GM12801 (cell line): ENCODE results near the gene NEGR1.

Experiments
- CTCF ChIP-seq: IDR thresholded peaks from one replicate; pipeline ENCODE4 v1.5.1; 2011; ENCODE audit warnings: control low read depth; ENCODE audit not compliant: insufficient read length; ENCODE audit errors: extremely low read depth

The NEGR1 gene

GRCh38 chr1:72230746-72231145 is 51.6 kb downstream of the NEGR1 start:
- no peak for TF ChIP-seq CTCF

- no peak for TF ChIP-seq CTCF
Observed at GRCh38 chr1:72229893-72230292, 52.4 kb downstream of the NEGR1 start.

GRCh38 chr1:72227667-72228066 is 54.7 kb downstream of the NEGR1 start:
- TF ChIP-seq CTCF = no peak

DNA sequence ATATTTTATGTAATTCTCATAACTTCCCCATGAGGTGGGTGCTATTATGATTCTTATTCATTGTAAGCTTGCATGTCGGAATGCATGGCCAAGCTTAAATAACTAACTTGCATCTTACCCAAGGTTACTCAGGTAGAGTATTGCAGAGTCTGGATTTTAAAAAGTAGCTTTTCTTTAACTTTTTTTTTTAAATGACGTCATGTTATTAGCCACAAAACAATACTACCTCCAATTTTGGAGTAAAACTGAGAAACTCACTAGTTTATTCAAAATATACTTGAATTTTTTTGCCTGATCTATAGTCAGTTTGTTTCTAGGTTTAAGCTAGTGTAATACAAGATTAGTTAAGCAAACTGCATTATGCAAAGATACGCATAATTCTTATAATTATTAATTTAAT is 57.8 kb downstream of the NEGR1 start:
- no peak for TF ChIP-seq CTCF

- no peak for TF ChIP-seq CTCF
Observed at GRCh38 chr1:72221811-72222210, 60.5 kb downstream of the NEGR1 start.

DNA sequence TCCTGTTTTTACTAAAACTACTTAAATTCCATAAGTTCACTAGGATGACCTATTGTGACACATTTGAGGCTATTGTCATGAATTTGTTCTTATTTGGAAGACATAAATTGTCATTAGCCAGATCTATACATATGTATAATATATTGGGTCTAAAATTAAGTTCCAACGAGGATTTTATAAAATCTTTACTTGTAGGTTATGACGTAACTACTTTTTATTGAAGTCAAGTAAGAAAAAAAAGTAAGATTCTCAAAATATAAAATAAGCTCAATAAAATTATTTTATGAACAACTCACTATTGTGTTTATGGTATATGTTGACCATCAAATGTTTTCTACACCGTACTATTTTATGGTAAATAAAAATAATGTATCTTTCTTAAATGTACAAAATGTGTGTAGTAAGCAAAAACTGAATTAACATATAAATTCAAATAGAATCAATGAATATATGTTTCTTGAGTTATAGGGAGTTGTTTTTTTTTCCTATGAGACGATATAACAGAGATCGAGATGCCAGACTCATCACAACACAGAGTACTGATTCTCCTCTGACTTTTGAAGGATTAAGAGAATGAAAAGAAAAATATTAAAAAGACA is 64.1 kb downstream of the NEGR1 start:
- no peak for TF ChIP-seq CTCF

GRCh38 chr1:72207059-72207458 is 75.3 kb downstream of the NEGR1 start:
- no peak for TF ChIP-seq CTCF
